ENCODE results near the gene QARS1. TPM values are rescaled to one million over a fixed set of nuclear protein-coding genes. Genes with fewer than 3 reads are reported as not detected.

Gene QARS1
- polyA plus RNA-seq, 1 of the 3 experiments (the other 2 are of a cell fraction): 311 TPM

- TF ChIP-seq SMC3 (IDR thresholded peaks at IDR 0.05; ENCODE audit: low read depth, low read length) (no peak), ZBTB33 (IDR thresholded peaks at IDR 0.05; ENCODE audit: borderline replicate concordance, low read depth) (no peak), TEAD4 (IDR thresholded peaks at IDR 0.05; ENCODE audit: borderline replicate concordance, insufficient read depth) (no peak), MXI1 (IDR thresholded peaks at IDR 0.05; ENCODE audit: low read depth, low read length) (no peak), EZH2phosphoT487 (IDR thresholded peaks at IDR 0.05; ENCODE audit: borderline replicate concordance, low read depth) (no peak), PBX3 (IDR thresholded peaks at IDR 0.05) (no peak), FOSL2 (IDR thresholded peaks at IDR 0.05; ENCODE audit: borderline replicate concordance, low read depth) (no peak), SIN3A (IDR thresholded peaks at IDR 0.05; ENCODE audit: borderline replicate concordance, low read depth, low read length) (no peak), RAD21 (IDR thresholded peaks at IDR 0.05; ENCODE audit: low read length) (no peak), EP300 (IDR thresholded peaks at IDR 0.05; ENCODE audit: borderline replicate concordance in 1 of 2, low read depth in 1 of 2, low read length in 1 of 2) (no peak), POLR2AphosphoS5 (IDR thresholded peaks at IDR 0.05; ENCODE audit: low read depth, low read length) (no peak), RXRA (IDR thresholded peaks at IDR 0.05; ENCODE audit: borderline replicate concordance, low read depth) (no peak), YY1 (IDR thresholded peaks at IDR 0.05; ENCODE audit: low read depth) (no peak)
- H3F3A ChIP-seq (replicated peaks; ENCODE audit: insufficient read depth): no peaks in the 10 kb centered on the region
- H3K4me2 ChIP-seq: peak overlapping the region; percentile 100
- H3K36me3 ChIP-seq (replicated peaks in 1 of 2; ENCODE audit: control insufficient read depth in 1 of 2, insufficient read depth in 2 of 2, low read length in 1 of 2): peaks cover 11 to 27% of the 10 kb centered on the region in 2 experiments
- H3K27me3 ChIP-seq (ENCODE audit: insufficient read depth): no peaks in the 10 kb centered on the region
- H3K27ac ChIP-seq (ENCODE audit: low read depth in 2 of 2, low read length in 1 of 2): no peak overlapping the region
- no peaks in the 10 kb centered on the region for H3K9me3 ChIP-seq
- H3K9me2 ChIP-seq: no peaks in the 10 kb centered on the region
- no peaks in the 10 kb centered on the region for H4K20me1 ChIP-seq (ENCODE audit: insufficient read depth)
- no peak for DNase-seq
- 0 out of 2 replicates have a peak overlapping the region, but pooled peaks have one; percentile 75 for H3K9ac ChIP-seq
- ChIA-PET POLR2A (no interaction called here), CTCF (interaction anchor here (0.9 to 5.4 kb wide), 6 partner anchors 11 to 319 kb away, joined by 3 to 26 read pairs (median 6); partner anchors contain the start of genes KLHDC8B, NDUFAF3 and USP19)
- no peak overlapping the region for H3K4me3 ChIP-seq (ENCODE audit: low read depth in 2 of 2, low read length in 1 of 2)
- H3K79me2 ChIP-seq (ENCODE audit: insufficient read depth): peaks cover 37% of the 10 kb centered on the region
- H2AFZ ChIP-seq (ENCODE audit: low read depth): no peak overlapping the region
- 93% methylated on average over 11 of the region's 12 CpGs for WGBS (ENCODE audit: low lambda C conversion rate)
- H3K4me1 ChIP-seq (ENCODE audit: control insufficient read depth in 1 of 2, insufficient read depth in 2 of 2, low read depth in 1 of 2, low read length in 1 of 2): peaks cover 0 to 18% of the 10 kb centered on the region in 2 experiments; a peak in 1 of 4 replicates
Measured at GRCh38 chr3:49131040-49131439, 26.5 kb upstream of the QARS1 start.

GRCh38 chr3:49124991-49125670, 20.6 kb upstream of the QARS1 start:
- no peaks in the 10 kb centered on the region for H3K9me3 ChIP-seq
- peak; percentile 25 for TF ChIP-seq CTCF (IDR thresholded peaks at IDR 0.05)
- no peak for TF ChIP-seq SIN3A (IDR thresholded peaks at IDR 0.05; ENCODE audit: borderline replicate concordance, low read depth, low read length)
- no peak for TF ChIP-seq GATA2 (CRISPR knock-in tag; IDR thresholded peaks at IDR 0.05)
- no peak for TF ChIP-seq RXRA (IDR thresholded peaks at IDR 0.05; ENCODE audit: borderline replicate concordance, low read depth)
- peak; percentile 14; the same call in 1 of the 2 replicates for TF ChIP-seq RAD21 (IDR thresholded peaks at IDR 0.05; ENCODE audit: low read length)
- no peak for TF ChIP-seq EP300 (IDR thresholded peaks at IDR 0.05; ENCODE audit: borderline replicate concordance in 1 of 2, low read depth in 1 of 2, low read length in 1 of 2)
- no peak for TF ChIP-seq USF2 (IDR thresholded peaks at IDR 0.05; ENCODE audit: borderline replicate concordance, low read depth, low read length)
- TF ChIP-seq RFX5 (IDR thresholded peaks at IDR 0.05; ENCODE audit: low read length): no peak
- DNase-seq: no peak
- no peak overlapping the region for H2AFZ ChIP-seq (ENCODE audit: low read depth)
- H3K9me2 ChIP-seq: no peaks in the 10 kb centered on the region
- H3K4me1 ChIP-seq (ENCODE audit: control insufficient read depth in 1 of 2, insufficient read depth in 2 of 2, low read depth in 1 of 2, low read length in 1 of 2): peaks cover 0 to 6% of the 10 kb centered on the region in 2 experiments; a peak in 1 of 4 replicates
- H3K36me3 ChIP-seq (replicated peaks in 1 of 2; ENCODE audit: control insufficient read depth in 1 of 2, insufficient read depth in 2 of 2, low read length in 1 of 2): peaks cover 19 to 66% of the 10 kb centered on the region in 2 experiments
- POLR2A ChIA-PET: no interaction called here
- H3K27me3 ChIP-seq (ENCODE audit: insufficient read depth): no peaks in the 10 kb centered on the region
- no peak overlapping the region for H3K9ac ChIP-seq
- no peak overlapping the region for H3K27ac ChIP-seq (ENCODE audit: low read depth in 2 of 2, low read length in 1 of 2)
- CTCF ChIA-PET: no interaction called here
- H3K4me2 ChIP-seq: no peak overlapping the region
- H3K4me3 ChIP-seq (ENCODE audit: low read depth in 2 of 2, low read length in 1 of 2): no peak overlapping the region
- WGBS (ENCODE audit: low lambda C conversion rate): 77% methylated on average over 8 of the region's 14 CpGs
- peaks cover 26% of the 10 kb centered on the region for H3F3A ChIP-seq (replicated peaks; ENCODE audit: insufficient read depth)
- H3K79me2 ChIP-seq (ENCODE audit: insufficient read depth): peaks cover 12% of the 10 kb centered on the region; the same call in 1 of the 2 replicates
- no peaks in the 10 kb centered on the region for H4K20me1 ChIP-seq (ENCODE audit: insufficient read depth)

Measured in SK-N-SH (cell line).